GM18511 (cell line): ENCODE measurements around the gene CR1L.
"Not testable (repeated sequence)": the region's sequence is repeated elsewhere in the genome, so short reads cannot be mapped to it uniquely, and the experiment has no call there.

Source experiments
- ATAC-seq: cut with Tn5 transposase; IDR thresholded peaks from one replicate; pipeline ENCODE4 v1.9.1; 2021; ENCODE audit warnings: mild to moderate bottlenecking, moderate library complexity; ENCODE audit not compliant: unreplicated experiment

The CR1L gene

GRCh38 chr1:207676153-207676552 is 31.2 kb downstream of the CR1L start:
- no peak for ATAC-seq

GRCh38 chr1:207680590-207681388 is 35.9 kb downstream of the CR1L start:
- not testable (repeated sequence) for ATAC-seq

- not testable (repeated sequence) for ATAC-seq
Observed at GRCh38 chr1:207682872-207683434, 38.0 kb downstream of the CR1L start.

- ATAC-seq: not testable (repeated sequence)
Observed at GRCh38 chr1:207690551-207690950, 45.6 kb downstream of the CR1L start.

GRCh38 chr1:207691010-207691409 is 46.1 kb downstream of the CR1L start:
- no peak for ATAC-seq

DNA sequence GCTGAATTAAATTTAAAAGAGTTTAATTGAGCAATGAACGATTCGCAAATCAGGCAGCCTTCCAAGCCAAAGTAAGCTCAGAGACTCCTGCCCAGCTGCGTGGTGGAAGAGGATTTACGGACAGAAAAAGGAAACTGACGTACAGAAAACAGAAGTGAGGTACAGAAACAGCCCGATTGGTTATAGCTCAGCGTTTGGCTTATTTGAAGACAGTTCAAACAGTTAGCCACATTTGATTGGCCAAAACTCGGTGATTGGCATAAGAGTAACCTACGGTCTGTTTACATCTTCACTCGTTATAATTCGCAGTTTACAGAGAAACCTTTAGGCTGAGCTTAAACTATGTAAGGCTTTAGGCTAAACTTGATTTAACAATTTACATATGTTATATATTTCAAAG is 46.9 kb downstream of the CR1L start:
- no peak for ATAC-seq

GRCh38 chr1:207692291-207692690 is 47.4 kb downstream of the CR1L start:
- not testable (repeated sequence) for ATAC-seq

DNA sequence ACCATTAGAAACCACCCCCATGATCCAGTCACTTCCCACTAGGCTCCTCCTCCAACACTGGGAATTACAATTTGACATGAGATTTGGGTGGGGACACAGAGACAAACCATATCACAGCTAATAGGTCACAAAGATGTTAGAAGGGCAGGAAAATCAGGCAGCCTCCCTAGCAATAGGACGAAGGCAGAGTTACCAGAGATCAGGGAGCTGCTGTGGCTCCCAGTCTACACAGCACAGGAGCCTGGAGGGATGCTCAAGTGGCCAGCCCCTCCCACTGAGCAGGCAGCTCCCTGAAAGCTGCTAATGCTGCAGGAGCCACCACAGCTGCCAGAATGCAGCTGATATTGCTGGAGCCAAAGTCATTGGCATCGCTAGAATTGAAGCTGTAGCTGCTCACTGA is 51.0 kb downstream of the CR1L start:
- ATAC-seq: no peak

DNA sequence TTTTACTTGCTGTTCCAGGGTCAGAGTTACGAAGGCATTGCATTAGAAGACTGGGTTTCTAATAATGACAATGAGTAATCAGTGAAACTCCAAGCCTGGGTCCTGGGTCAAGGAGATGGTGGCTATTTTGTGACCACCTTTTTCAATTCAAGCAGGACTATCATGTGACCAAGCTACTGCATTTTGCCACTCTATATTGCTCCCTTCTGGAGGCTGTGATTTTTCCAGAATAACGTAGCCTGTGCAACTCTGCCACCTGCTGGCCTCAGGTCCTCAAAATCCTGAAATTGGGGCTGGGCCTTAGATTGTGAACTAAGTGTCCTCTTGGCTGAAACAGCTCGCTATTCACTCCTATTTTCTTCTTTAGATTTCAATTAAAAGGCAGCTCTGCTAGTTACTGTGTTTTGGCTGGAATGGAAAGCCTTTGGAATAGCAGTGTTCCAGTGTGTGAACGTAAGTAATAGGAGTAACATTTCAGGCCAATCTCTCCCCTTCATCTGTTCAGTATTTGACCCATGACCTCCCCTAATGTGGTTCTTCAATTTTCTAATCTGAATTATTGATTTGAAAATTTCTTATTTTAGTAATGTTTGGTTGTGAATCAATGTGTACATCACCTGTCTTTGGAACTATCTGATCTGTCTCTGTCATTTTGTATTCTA is 54.0 kb downstream of the CR1L start:
- ATAC-seq: no peak

DNA sequence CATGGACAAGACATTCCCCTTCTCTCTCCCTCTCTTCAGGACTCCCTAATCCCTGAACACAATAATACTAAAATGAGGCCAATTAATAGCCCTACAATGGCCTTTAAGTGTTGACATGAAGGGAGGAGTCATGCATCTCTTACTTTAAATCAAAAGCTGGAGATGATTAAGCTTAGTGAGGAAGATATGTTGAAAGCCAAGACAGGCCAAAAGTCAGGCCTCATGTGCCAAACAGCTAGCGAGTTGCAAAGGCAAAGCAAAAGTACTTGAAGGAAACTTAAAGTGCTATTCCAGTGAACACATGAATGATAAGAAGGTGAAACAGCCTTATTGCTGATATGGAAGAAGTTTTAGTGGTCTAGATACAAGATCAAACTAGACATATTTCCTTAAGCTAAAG is 57.4 kb downstream of the CR1L start:
- no peak for ATAC-seq

DNA sequence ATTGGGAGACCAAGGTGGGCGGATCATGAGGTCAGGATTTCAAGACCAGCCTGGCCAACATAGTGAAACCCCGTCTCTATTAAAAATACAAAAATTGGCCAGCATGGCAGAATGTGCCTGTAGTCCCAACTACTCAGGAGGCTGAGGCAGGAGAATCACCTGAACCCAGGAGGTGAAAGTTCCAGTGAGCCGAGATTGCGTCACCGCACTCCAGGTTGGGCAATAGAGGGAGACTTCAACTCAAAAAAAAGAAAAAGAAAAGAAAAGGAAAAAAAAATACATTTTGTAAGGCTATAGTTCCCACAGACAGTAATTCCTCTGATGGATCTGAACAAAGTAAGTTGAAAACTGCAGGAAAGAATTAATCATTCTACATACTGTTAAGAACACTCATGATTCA is 58.8 kb downstream of the CR1L start:
- no peak for ATAC-seq

GRCh38 chr1:207708004-207708403 is 63.1 kb downstream of the CR1L start:
- not testable (repeated sequence) for ATAC-seq

DNA sequence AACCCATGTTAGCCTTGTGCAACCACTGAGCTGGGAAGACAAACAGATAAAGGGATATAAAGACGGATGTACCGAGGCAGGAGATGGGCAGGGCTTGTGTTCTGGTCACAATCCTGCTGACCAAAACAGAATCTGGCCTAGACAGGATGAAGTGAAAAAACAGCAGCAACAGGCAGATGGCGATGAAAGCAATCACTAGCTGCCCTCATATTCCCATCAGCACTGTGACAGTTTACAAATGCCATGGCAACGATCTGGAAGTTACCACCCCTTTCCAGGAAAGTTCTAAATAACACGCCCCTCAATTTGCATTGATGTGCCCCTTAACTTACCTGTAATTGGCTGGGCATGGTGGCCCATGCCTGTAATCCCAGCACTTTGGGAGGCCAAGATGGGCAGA is 66.4 kb downstream of the CR1L start:
- no peak for ATAC-seq

DNA sequence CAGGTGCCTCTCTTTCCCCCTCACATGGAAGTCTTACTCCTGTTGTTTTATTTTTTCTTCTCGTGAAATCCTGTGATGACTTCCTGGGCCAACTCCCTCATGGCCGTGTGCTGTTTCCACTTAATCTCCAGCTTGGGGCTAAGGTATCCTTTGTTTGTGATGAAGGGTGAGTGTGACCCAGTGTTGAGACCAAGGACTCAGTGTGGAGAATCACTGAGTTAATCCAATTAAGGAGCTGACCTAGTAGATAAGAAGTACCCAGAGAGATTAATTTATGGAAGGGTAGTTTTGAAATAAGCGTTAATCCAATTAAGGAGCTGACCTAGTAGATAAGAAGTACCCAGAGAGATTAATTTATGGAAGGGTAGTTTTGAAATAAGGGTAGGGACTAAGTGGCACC is 67.8 kb downstream of the CR1L start:
- not testable (repeated sequence) for ATAC-seq

DNA sequence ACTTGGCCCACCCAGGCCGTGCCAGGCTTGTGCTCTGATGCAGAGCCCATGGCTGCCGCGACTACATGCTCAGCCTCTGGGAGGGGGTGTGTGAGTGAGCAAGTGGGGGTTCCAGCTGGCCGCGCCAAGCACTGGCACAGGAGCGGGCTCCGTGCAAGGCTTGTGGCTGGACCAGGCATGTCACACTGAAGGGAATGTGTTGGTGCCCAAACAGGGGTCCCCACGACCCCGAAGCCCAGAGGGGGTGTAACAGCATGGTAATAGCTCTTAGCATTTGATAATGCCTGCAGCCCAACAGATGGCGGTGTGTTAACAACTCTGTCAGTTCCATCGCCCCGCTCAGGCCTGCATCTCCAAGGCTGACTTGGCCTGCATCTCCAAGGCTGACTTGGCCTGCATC is 68.6 kb downstream of the CR1L start:
- no peak for ATAC-seq

DNA sequence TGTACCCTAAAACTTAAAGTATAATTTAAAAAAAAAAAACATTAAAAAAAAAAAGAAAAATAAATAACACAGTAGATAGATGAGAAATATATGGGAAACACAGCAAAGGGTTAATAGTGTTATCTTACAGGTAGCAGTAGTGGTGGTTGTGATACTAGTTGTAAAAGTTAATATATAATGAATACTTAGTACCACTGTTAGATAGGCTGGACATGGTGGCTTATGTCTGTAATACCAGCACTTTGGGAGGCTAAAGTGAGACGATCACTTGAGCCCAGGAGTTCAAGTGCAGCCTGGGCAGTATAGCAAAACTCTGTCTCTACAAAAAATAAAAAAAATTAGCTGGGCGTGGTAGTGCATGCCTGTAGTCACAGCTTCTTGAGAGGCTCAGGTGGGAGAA is 74.3 kb downstream of the CR1L start:
- no peak for ATAC-seq

DNA sequence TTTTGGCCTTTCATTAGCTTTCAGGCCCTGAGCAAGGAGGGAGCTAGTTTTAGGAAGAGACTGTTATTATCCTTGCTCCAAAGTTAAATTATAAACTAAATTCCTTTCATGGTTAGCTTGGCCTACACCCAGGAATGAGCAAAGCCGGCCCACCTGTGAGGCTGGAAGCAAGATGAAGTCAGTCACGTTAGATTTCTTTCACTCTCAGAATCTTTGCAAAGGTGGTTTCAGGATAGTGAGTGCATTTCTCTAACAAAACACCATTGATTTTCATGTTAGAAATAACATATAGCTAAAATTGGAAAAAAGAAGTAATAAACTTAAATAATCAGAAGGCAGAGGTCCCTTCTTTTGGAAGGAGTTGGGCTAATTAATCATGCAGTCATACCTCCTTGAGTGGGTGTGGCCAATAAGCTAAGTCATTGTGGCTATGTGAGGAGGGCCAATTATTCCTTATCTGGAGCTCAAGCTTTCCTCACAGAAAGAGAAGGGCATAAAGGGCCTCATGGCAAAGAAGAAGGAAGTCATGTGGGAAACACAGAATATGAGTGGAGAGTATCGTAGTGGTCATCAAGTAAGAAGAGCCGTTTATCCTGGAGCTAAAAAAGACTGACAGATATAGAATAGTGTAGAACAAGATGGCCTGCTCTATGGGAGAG is 83.4 kb downstream of the CR1L start:
- ATAC-seq: not testable (repeated sequence)

DNA sequence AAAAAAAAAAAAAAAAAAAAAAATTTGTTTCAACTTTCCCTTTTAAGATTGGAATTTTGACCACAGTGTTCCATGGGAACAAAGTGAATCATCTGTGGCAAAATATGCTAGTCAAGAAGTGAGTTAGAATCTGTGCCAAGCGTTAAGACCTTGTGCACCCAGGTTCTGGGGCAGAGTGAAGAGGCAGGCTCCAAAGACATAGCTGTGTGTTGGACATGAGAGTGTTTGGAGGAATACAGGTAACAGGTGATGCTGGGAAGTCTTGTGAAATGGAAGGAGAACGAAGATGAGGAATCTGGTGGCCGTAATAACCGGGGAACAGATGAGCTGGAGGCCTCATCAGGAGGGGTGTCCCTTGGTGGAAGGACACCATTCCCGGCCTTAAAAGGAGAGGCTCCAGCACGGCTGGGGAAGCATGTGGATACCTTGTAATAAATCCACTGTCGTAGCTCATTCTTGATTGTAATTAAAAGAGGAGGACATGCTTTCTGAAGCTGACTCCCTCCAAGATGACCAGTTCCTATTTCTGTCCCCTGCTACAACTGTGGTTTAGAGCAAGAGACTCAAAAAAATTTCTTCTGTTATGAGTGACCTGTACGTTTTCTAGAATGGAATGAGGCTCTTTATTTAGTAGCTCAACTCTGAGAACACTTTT is 92.7 kb downstream of the CR1L start:
- not testable (repeated sequence) for ATAC-seq

DNA sequence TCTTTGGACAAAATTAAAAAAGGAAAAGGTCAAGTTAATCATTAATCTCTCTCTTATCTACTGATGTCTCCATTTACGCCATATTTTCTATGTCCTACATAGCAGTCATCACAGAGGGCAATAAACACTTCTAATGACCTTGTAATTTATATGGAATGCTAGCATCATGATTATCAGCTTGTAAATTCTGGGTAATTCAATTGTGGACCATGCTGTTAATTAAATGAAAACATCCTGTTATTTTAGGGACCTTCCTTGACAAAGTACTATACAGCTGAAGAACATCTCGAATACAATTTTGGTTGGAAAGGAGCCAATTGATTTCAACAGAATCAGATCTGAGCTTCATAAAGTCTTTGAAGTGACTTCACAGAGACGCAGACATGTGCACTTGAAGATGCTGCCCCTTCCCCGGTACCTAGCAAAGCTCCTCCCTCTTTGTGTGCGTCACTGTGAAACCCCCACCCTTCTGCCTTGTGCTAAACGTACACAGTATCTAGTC is 93.3 kb downstream of the CR1L start:
- ATAC-seq: not testable (repeated sequence)

GRCh38 chr1:207740207-207740606 is 95.3 kb downstream of the CR1L start:
- ATAC-seq: no peak
